ENCODE data around the gene MGAT3.

Gene MGAT3

GRCh38 chr22:39466228-39467006 is 9.6 kb downstream of the MGAT3 start:
- TF ChIP-seq CTCF (IDR thresholded peaks at IDR 0.05), result no peak

- no peak for TF ChIP-seq CTCF (IDR thresholded peaks at IDR 0.05)
These were observed 10.6 kb downstream of the MGAT3 start for GRCh38 chr22:39467390-39467895.

GRCh38 chr22:39468487-39469325 is 11.9 kb downstream of the MGAT3 start:
- TF ChIP-seq CTCF (IDR thresholded peaks at IDR 0.05), result no peak

- no peak for TF ChIP-seq CTCF (IDR thresholded peaks at IDR 0.05)
These were observed 12.5 kb downstream of the MGAT3 start for GRCh38 chr22:39469326-39469680.

- no peak for TF ChIP-seq CTCF (IDR thresholded peaks at IDR 0.05)
These were observed 13.1 kb downstream of the MGAT3 start for GRCh38 chr22:39469681-39470450.

GRCh38 chr22:39470451-39471291 is 13.9 kb downstream of the MGAT3 start:
- no peak for TF ChIP-seq CTCF (IDR thresholded peaks at IDR 0.05)
